Dedifferentiated amniotic fluid mesenchymal stem cell (primary cell): Measurements from ENCODE around the gene AP2S1.
A peak's percentile ranks its signal among the peaks of the same experiment; 100 is the strongest.
"Not testable (repeated sequence)": the region's sequence is repeated elsewhere in the genome, so short reads cannot be mapped to it uniquely, and the experiment has no call there.

ENCODE experiments used
- DNase-seq: peaks from one replicate; pipeline ENCODE4 v3.0.0-alpha.2; 2016; ENCODE audit errors: extremely low spot score

AP2S1 gene

DNA sequence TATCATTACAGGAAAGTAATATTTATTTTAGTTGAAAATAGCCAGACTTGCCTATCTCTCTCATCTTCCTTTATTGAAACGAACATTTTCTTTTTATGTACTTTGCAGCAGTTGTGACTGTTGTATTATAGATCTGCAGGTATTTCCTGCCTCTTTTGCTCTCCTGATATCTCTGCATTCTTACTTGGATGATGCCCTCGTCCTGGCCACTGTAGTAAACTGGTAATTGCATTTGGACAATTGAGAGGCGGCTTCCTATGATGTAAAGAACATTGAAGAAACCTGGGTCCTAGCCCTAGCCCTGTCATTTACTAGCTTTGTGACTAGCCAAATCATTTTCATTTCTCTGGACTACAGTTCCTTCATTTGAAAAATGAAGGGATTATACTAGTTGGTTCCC, 16.5 kb upstream of the AP2S1 start:
- no peak for DNase-seq

DNA sequence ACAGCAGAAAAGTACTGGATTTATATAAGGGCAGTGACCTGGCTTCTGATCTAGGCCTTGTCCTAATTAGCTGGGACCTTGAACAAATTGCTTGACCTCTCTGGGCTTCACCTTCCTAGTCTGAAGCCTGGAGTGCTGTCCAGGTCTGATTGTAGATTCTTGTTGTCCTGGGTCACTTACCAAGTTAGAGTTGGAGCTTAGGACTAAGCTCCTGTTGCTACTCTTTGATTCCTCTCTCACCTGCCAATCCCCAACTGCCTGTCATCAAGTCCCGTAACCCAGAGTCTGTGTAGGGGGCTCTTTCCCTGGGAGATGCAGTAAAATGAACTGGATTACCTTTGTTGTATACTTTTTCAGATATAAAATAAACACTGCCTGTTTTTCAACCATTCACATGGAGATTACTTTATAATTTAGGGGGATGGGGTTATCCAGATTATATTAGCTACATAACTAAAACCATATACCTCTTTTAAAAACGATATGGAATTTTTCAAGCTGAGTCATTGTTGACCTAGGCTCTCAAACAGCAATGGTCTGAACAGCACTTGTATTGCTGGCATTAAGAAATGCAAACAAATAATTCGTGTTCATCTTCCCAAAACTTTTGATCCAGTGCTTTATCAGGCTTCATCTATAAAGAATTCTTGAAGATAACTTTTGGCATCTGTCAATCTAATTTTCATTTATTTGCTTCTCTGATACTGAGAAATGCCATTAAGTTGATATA, 15.9 kb upstream of the AP2S1 start:
- no peak for DNase-seq

DNA sequence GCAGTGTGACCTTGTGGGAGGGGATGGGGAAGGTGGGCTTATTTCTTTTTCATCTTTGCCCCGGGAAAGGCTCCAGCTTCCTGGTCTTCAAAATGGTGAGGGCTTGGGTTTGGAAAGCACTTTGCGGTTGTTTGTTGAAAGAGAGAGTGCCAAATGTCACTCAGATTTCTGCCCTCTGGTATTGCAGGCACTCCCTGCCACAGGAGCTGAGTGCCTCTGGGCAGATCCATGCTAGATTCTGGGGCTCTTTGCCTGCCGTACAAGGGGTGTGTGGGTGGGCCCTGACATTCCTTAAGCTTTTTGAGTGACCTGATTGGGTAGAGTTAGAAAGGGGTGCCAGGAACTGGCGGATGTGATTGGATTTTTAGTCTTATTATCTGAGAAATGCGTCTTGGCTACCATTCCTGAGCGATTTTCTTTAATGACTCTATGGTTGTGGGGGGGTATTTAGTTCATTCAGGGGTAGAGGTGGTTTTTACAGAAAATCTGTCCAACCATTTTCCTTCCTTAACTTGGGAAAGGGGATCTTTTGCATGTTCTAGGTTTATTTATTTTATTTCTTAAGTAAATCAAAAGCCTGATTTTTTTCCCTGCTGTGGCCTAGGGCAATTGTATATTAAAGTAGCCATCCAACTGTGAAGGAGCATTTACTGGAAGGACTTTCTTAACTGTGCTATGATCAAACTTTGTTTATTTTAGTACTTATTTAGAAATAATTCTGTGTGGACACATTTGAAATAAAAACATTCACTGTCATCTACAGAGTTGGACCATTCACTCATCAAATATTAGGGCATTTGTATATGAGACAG, 13.4 kb upstream of the AP2S1 start:
- DNase-seq, result peak; percentile 73

DNA sequence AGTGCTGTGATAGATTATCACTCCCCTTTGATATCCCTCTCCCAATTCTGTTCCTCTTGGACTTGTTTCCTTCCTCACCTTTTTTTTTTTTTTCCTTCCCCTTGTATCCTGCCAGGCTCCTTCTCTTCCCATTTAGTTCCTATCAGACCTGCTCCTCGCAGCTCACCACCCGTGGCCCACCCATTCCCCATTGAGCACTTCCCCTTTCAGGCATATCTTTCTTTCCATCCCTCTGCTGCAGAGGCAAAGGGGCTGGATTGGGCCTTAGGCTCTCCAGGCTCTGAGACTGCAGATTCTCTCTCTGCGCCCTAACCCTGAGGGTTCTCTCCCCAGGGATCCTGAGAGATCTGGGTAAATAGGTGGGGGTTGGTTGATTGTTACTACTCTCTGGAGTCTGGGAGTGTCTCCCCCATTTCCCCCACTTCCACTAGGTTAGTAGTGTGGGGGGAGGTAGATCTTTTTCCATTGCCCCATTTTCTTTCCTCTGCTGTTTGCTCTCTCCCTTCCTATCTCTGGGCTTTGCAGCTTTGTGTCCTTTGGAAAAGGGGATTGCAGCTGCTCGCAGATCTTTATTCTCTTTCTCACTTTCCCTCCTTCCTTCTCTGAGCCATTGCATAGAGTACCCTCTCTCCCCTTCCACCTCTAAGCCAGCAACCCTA, 12.5 kb upstream of the AP2S1 start:
- DNase-seq, result no peak

DNA sequence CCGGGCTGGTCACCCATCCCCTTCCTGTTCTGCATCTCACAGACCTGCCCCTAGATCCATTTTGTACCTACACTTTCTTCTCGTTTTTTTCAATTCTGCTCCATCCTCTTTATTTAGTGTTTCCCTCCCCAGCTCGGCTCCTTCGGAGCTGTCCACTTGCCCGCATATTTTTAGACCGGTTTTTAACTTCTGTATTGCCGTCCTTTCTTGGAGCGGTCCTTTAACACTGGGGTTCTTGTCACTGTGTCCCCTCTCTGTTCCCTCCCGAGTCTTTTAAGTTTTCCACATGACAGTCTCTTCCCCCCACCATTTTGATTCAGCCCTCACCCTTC, 11.8 kb upstream of the AP2S1 start:
- DNase-seq, result no peak

DNA sequence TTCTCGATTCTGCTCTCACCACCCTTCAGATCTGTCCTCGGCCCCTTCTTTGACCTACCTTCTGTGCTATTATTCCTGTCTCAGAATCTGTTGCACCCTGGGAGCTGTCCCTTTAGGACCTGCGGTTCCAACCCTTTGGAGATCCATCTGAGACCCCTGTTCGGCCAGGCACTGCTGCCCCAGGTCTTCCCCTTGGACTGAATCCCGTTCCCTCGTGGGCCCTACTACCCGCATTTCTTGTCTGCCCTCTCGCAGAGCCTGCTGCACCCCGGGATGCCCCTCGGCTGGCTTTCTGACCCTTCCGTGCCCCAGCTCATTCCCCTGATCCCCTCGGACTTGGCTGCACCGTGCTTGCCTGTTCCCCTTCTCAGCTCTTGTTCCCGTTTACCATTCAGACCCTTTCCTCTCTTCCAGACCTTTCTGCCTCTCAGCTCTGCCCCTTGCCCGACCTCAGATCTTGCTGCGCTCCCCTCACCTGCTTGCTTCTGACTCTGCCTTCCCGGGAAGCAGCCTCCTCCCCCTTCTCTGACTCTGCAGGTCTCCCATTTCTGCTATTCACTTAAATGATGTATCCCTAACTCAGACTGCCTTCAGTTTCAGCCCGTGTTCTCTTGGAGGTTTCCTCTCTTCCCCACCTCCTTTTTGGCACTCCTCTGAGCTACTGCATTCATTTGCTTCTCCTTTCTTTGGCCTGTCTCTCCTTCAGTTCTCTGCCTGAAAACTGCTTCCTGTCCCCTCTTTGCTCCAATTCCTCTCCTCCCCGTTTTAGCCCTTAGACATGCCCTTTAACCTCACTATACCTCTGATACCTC, 11.3 kb upstream of the AP2S1 start:
- DNase-seq, result no peak

DNA sequence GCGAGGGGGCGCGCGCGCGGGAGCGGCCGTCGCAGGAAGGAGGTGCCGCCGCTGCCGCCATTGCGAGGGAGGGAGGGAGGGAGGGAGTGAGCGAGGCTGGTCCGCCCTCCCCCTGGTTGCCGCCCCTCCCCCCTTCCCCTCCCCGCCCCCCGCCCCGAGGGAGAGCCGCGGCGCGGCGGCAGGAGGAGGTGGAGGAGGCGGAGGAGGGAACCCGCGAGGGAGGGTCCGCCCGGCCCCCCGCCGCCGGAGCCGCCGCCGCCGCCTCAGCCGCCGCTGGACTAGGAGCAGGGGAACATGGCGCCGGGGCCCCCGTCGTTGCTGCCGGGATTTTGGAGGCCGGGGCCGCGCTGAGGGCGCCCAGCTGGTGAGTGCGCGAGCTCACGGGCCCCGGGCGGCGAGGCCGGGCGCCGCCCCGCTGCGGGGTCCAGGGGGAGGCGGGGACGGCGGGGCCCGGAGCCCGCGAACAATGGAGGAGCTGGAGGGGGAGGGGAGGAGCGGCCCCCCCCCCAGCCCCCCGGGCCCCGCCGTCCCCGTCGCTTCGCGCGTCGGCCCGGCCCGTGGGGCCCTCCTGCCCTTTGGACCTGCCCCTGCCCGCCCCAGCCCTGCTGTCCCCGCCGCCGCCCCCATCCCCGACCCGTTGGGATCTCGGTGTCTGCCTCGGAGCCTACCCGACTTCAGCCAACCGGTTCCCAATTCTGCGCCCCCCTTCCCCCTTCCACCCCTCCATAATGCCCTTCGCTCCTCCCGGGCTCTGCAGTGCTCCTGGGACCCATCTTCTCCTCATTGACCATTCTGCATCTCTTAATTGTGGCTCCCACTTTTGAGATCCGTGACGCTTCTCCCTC, 10.4 kb upstream of the AP2S1 start, which contains the start of gene ARHGAP35:
ARHGAP35 (plus strand) TSS at position 152 of the 845 bp plus-strand sequence. CDS start 57,679 bp downstream, outside the sequence.
- no peak for DNase-seq

DNA sequence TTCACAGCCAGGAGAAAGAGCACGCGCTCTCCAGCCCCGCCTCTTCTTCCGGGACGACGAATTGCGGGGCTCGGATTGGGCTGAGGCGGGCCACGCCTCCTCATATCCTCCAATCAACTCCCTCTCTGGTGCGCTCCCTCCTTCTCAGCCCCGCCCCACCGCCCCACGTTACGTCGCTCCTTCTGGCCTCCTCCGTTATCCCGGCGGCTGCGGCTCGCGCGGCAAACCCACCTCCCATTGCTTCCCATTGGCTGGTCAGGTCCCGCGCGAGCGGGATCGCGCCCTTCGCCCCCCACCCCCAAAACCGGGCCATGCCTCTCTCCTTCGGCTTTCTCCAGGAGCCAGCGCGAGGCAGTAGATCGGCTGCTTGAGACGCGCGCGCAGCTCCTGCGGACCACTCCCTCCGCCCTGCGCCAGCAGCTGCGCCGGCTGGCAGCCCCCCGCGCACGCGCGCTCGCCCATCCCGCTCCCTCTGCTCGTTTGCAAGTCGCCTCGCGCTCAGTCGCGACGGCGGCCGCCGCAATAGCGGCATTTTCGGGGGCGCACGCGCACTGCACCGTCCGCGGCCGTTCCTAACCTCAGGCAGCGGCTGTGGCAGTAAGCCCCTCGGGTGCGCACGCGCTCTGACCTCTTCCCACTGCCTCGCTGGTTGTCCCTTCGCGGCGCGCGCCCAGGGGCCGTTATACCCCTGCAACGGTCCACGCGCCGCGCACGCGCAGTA, 9.6 kb upstream of the AP2S1 start:
- peak; percentile 98 for DNase-seq

DNA sequence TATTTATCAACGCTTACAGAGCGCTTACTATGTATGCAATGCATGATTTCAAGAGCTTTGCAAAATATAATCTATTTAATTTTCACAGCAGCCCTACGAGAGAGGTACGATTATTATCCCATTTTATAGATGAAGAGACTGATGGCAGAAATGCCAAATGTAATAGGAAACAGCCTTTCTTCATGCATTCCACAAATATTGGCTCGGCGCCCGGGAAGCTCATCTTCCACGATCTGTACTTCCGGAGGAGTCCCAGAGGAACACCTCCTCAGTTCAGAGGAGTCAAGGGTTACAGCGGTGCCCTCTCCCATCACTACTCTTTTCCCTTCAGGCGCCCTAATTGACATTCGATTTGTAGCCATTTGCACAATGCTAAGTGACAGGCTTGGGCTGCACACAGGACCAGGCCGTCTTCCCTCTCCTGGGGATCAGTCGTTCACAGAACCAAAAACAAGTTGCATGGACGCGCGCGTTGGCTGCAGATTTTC, 9.0 kb upstream of the AP2S1 start:
- DNase-seq, result no peak

DNA sequence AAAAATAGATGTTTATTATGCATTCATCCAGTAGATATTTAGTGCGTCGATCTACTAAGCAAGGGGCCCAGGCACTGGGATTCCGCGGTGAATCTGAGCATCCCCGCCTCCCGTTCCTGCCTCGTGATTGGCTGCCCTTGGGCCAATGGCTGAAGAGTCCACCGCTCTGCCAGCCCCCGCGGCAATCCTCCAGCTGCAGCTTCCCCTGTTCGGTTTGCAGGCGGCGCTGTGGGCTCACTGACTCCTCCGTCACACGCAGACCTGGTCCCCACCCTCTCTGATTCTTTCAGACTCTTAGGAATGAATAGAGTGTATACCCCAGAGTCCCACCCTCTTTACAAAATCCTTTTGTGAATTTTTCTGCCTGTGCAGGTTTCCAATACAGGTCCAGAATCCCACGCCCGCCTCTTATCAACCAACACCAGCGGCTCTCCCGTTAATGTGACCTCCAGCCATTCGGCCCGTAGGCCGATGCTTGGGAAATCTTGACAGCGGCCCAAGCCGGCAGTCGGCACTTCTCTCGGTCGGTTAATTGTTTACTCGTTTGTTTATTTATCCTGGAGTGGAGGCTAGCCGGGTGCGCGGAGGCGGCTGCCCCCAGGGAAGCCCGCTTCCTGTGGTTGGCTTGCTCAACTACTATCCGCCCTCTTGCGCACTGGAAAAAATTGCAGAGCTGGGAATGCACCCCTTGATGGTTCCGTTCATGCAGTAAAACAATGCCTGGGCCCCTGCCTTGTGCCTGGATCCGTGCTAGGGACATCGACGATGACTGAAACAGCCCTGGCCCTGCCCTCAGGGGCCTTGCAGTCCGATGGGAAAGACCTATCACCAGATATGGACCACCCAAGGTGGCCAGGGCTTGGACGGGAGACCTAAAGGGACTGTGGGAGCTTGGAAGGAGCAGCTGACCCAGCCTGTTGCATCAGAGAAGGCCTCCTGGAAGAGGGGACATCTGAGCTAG, 5.7 kb upstream of the AP2S1 start:
- peak; percentile 94 for DNase-seq

DNA sequence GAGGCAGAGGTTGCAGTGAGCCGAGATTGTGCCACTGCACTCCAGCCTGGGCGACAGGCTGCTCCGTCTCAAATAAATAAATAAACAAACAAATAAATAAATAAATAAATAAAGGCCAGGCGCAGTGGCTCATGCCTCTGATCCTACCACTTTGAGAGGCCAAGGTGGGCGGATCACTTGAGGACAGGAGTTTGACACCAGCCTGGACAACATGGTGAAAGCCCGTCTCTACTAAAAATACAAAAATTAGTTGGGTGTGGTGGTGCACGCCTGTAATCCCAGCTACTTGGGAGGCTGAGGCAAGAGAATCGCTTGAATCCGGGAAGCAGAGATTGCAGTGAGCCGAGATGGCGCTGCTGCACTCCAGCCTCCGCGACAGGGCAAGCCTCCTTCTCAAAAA, 4.1 kb upstream of the AP2S1 start:
- DNase-seq, result not testable (repeated sequence)

DNA sequence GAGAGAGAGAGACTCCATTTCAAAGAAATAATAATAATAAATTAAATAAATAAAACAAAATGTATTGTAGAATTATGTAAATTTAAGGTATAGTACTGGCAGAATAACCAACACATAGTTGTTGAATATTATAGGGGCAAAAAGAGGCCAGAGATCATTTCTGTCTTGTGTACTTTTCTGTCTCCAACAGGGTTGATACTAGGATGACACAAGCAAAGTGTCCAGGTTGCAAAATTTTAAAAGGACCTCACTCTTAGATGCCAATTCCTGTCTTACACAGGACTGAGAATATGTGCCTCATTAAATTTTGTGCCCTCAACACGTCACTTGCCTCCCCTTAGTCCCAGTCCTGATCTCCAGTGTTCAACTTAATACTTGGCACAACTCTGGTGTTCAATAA, 2.2 kb upstream of the AP2S1 start:
- no peak for DNase-seq

DNA sequence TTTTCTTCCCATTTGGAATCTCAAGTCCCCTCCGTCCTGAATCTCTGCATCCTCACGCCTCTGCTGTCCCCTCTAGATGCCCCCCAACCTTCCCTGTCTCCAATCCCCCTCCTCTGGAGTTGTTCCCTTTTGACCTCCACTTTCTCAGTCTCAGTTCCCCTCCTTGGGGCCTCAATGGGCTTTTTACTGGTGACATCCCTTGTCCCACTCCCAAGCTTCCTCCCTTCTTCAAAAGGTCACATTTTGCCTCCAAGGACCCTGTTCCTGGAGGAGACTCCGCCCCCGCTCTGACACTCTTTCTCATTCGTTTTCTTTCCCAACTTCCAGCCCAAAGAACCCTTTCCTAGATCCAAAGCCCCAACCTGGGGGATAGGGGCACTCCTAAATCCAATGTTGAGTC, 1.0 kb downstream of the AP2S1 start:
- no peak for DNase-seq

DNA sequence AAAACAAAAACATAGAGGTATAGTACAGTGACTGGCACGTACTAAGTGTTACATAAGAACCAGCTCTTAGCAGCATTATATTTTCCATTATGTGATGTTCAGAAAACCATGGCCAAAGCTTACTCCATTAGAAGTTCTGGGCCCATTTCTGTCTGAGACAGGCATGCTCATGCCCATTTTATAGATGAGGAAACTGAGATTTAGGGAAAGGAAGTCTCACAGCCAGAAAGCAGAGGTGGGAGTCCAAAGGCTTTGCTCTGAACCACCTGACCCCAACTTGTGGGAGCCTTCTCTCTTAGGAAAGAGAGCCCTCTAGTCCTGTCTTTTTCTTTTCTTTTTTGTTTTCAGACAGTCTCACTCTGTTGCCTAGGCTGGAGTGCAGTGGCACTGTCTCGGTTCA, 2.3 kb downstream of the AP2S1 start:
- no peak for DNase-seq

DNA sequence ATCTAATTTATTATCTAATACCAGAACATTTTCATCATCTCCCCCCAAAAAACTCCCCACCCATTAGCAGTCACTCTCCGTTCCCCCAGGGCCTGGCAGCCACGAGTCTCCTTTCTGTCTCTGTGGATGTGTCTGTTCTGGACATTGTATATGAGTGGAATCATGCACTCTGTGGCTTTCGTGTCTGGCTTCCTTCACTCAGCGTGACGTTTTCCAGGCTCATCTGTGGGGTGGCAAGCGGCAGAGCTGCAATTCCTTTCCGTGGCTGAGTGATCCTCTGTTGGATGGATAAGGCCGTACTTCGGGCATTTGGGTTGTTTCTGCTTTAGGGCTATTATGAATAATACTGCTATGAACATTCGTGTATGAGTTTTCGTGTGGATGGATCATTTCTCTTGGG, 3.1 kb downstream of the AP2S1 start:
- DNase-seq, result no peak

DNA sequence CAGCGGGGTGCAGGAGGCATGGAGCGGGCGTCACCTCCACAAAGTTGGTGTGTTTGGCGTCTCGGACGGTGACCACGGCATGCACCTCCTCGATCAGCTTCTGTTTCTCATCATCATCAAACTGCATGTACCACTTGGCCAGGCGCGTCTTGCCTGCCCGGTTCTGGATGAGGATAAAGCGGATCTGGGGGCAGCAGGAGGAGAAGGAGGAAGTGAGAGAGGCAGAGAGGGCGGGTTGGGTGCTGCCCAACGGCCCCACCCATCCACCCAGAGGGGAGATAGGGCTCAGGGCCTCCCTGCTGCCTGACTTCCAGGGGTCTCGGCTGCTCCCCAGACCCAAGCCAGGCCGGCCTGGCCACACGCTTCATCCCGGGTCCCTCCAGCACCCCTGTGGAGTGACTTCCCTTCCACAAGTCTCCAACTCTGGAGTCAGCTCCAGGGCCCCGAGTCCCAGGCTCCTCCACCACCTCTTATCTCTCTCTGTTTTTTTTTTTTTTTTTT, 4.6 kb downstream of the AP2S1 start:
- no peak for DNase-seq

DNA sequence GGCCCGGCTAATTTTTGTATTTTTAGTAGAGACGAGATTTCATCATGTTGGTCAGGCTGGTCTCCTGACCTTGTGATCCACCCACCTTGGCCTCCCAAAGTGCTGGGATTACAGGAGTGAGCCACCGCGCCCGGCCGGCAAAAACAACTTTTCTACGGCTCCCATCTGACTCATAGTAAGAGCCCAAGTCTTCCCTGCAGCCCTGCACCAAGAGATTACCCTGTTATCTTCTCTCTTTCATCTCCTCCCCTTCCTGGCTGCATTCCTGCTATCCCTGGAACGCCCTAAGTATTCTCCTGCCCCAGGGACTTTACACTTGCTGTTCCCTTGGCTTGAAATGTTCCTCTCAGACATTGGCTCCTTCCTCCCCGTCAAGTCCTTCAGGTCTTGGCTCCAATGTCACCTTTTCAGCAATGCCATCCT, 6.6 kb downstream of the AP2S1 start:
- no peak for DNase-seq

DNA sequence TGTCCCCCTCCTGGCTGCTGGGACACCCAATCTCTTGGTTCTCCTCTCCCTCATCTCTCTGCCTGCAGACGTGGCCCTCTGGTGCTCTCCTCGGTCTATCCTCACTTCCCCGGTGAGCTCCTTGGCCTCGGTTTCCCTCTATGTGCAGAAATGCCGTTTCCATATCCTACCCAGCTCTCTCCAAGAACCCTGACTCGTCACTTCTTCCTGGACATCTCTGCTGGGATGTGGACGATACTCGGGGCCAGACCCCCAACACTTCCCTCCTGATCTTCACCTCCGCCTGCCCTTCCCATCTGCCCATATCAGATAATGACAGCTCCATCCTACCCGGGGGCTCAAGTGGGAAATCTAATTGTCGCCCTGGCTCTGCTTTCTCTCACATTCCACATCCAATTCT, 7.9 kb downstream of the AP2S1 start:
- DNase-seq, result no peak
